ENCODE measurements around the gene FOXS1.

Gene FOXS1

GRCh38 chr20:31801508-31801907, 43.9 kb downstream of the FOXS1 start:
- DNase-seq, result no peak

- DNase-seq, result no peak
These were observed 48.0 kb downstream of the FOXS1 start for GRCh38 chr20:31797364-31797763.
